ENCODE measurements around the gene TSPAN13.

- TF ChIP-seq CTCF (IDR thresholded peaks at IDR 0.05) = no peak
- no peak for TF ChIP-seq NFE2L1 (CRISPR knock-in tag; IDR thresholded peaks at IDR 0.05)
- TF ChIP-seq ZNF121 (CRISPR knock-in tag; IDR thresholded peaks at IDR 0.05) = no peak
- TF ChIP-seq ATF1 (CRISPR knock-in tag; IDR thresholded peaks at IDR 0.05) = no peak
- TF ChIP-seq CREB1 (CRISPR knock-in tag; IDR thresholded peaks at IDR 0.05) = no peak
- no peak for TF ChIP-seq MYBL2 (CRISPR knock-in tag; IDR thresholded peaks at IDR 0.05)
- no peak for TF ChIP-seq ZBTB21 (CRISPR knock-in tag; IDR thresholded peaks at IDR 0.05; ENCODE audit: borderline replicate concordance)
- no peak for TF ChIP-seq ZNF532 (CRISPR knock-in tag; IDR thresholded peaks at IDR 0.05; ENCODE audit: borderline replicate concordance)
- no peak for TF ChIP-seq FOXP4 (CRISPR knock-in tag; IDR thresholded peaks at IDR 0.05)
- no peak for TF ChIP-seq ATF6 (CRISPR knock-in tag; IDR thresholded peaks at IDR 0.05)
Observed at GRCh38 chr7:16815001-16815400, 61.4 kb downstream of the TSPAN13 start.

Data from WTC11 (cell line).